ENCODE data around the gene FXYD6. TPM values are rescaled to one million over a fixed set of nuclear protein-coding genes. Genes with fewer than 3 reads are reported as not detected.

FXYD6 gene
- total and polyA plus RNA-seq, 4 donors: 4.7 to 22.5 (median 12.3) TPM

GRCh38 chr11:117907276-117908108 is 31.0 kb upstream of the FXYD6 start:
- peak; percentile 91 for DNase-seq (ENCODE audit: low spot score)
- 36% methylated on average over 24 of the region's 24 CpGs for WGBS
- Histone ChIP-seq H3K4me3 (ENCODE audit: low read depth in 1 of 3, low read length in 3 of 3) (no peak overlapping the region), H3K9ac (ENCODE audit: low read depth in 1 of 2, low read length in 2 of 2) (no peak overlapping the region), H3K36me3 (ENCODE audit: control insufficient read depth in 4 of 4, insufficient read depth in 3 of 4, low read depth in 1 of 4, low read length in 3 of 4) (no peaks in the 10 kb centered on the region), H3K4me1 (ENCODE audit: control insufficient read depth in 4 of 4, insufficient read depth in 4 of 4, low read length in 3 of 4) (no peaks in the 10 kb centered on the region), H3K9me3 (ENCODE audit: control insufficient read depth in 4 of 4, low read length in 3 of 4) (no peaks in the 10 kb centered on the region), H3K27ac (ENCODE audit: low read depth in 1 of 2, low read length in 2 of 2) (no peak overlapping the region), H3K27me3 (ENCODE audit: control insufficient read depth in 4 of 4, insufficient read depth in 4 of 4, low read length in 3 of 4) (peaks cover 0 to 2% (median 0%) of the 10 kb centered on the region in 4 donors)
- TF ChIP-seq SP1 (IDR thresholded peaks at IDR 0.05): peak; percentile 9
- no peak for TF ChIP-seq FOXA2 (IDR thresholded peaks at IDR 0.05)

GRCh38 chr11:117906710-117907109 is 30.3 kb upstream of the FXYD6 start:
- no peak overlapping the region for H3K9ac ChIP-seq (ENCODE audit: low read depth in 1 of 2, low read length in 2 of 2)
- H3K4me1 ChIP-seq (ENCODE audit: control insufficient read depth in 4 of 4, insufficient read depth in 4 of 4, low read length in 3 of 4): no peaks in the 10 kb centered on the region
- no peak for DNase-seq (ENCODE audit: low spot score)
- no peaks in the 10 kb centered on the region for H3K36me3 ChIP-seq (ENCODE audit: control insufficient read depth in 4 of 4, insufficient read depth in 3 of 4, low read depth in 1 of 4, low read length in 3 of 4)
- TF ChIP-seq TAF1 (conservative IDR thresholded peaks at IDR 0.05) (no peak), EGR1 (IDR thresholded peaks at IDR 0.05; ENCODE audit: low read depth in 2 of 2) (no peak), JUND (IDR thresholded peaks at IDR 0.05) (no peak)
- H3K4me3 ChIP-seq (ENCODE audit: low read depth in 1 of 3, low read length in 3 of 3): no peak overlapping the region
- H3K27me3 ChIP-seq (ENCODE audit: control insufficient read depth in 4 of 4, insufficient read depth in 4 of 4, low read length in 3 of 4): peaks cover 0 to 2% (median 0%) of the 10 kb centered on the region in 4 donors
- 82% methylated on average over 4 of the region's 4 CpGs for WGBS
- H3K27ac ChIP-seq (ENCODE audit: low read depth in 1 of 2, low read length in 2 of 2): no peak overlapping the region
- no peaks in the 10 kb centered on the region for H3K9me3 ChIP-seq (ENCODE audit: control insufficient read depth in 4 of 4, low read length in 3 of 4)

- no peak overlapping the region for H3K9ac ChIP-seq (ENCODE audit: low read depth in 1 of 2, low read length in 2 of 2)
- TF ChIP-seq FOXA1 (IDR thresholded peaks at IDR 0.05) (no peak), RXRA (IDR thresholded peaks at IDR 0.05) (no peak), TAF1 (conservative IDR thresholded peaks at IDR 0.05) (no peak), SP1 (IDR thresholded peaks at IDR 0.05) (no peak), HNF4A (conservative IDR thresholded peaks at IDR 0.05) (no peak), ZBTB33 (IDR thresholded peaks at IDR 0.05) (no peak), HNF4G (IDR thresholded peaks at IDR 0.05) (no peak)
Measured at GRCh38 chr11:117906126-117906525, 29.7 kb upstream of the FXYD6 start.

GRCh38 chr11:117905524-117905923 is 29.1 kb upstream of the FXYD6 start:
- Histone ChIP-seq H3K36me3 (ENCODE audit: control insufficient read depth in 4 of 4, insufficient read depth in 3 of 4, low read depth in 1 of 4, low read length in 3 of 4) (no peaks in the 10 kb centered on the region), H3K9ac (ENCODE audit: low read depth in 1 of 2, low read length in 2 of 2) (no peak overlapping the region), H3K4me3 (ENCODE audit: low read depth in 1 of 3, low read length in 3 of 3) (no peak overlapping the region), H3K9me3 (ENCODE audit: control insufficient read depth in 4 of 4, low read length in 3 of 4) (no peaks in the 10 kb centered on the region), H3K27ac (ENCODE audit: low read depth in 1 of 2, low read length in 2 of 2) (no peak overlapping the region), H3K27me3 (ENCODE audit: control insufficient read depth in 4 of 4, insufficient read depth in 4 of 4, low read length in 3 of 4) (no peaks in the 10 kb centered on the region), H3K4me1 (ENCODE audit: control insufficient read depth in 4 of 4, insufficient read depth in 4 of 4, low read length in 3 of 4) (no peaks in the 10 kb centered on the region)
- DNase-seq (ENCODE audit: low spot score): peak; percentile 26
- WGBS: 77% methylated on average over 4 of the region's 4 CpGs
- TF ChIP-seq HNF4A (conservative IDR thresholded peaks at IDR 0.05) (no peak), TAF1 (conservative IDR thresholded peaks at IDR 0.05) (no peak), SP1 (IDR thresholded peaks at IDR 0.05) (no peak), YY1 (IDR thresholded peaks at IDR 0.05) (no peak), HNF4G (IDR thresholded peaks at IDR 0.05) (no peak), JUND (IDR thresholded peaks at IDR 0.05) (no peak), RAD21 (IDR thresholded peaks at IDR 0.05) (no peak), NR2F2 (IDR thresholded peaks at IDR 0.05) (no peak), RXRA (IDR thresholded peaks at IDR 0.05) (no peak), FOXA1 (IDR thresholded peaks at IDR 0.05) (no peak), MAX (IDR thresholded peaks at IDR 0.05) (no peak), FOXA2 (IDR thresholded peaks at IDR 0.05) (no peak), GABPA (IDR thresholded peaks at IDR 0.05 in 1 of 2, conservative IDR thresholded peaks at IDR 0.05 in 1 of 2) (no peak)
- TF ChIP-seq, protein P1, sequence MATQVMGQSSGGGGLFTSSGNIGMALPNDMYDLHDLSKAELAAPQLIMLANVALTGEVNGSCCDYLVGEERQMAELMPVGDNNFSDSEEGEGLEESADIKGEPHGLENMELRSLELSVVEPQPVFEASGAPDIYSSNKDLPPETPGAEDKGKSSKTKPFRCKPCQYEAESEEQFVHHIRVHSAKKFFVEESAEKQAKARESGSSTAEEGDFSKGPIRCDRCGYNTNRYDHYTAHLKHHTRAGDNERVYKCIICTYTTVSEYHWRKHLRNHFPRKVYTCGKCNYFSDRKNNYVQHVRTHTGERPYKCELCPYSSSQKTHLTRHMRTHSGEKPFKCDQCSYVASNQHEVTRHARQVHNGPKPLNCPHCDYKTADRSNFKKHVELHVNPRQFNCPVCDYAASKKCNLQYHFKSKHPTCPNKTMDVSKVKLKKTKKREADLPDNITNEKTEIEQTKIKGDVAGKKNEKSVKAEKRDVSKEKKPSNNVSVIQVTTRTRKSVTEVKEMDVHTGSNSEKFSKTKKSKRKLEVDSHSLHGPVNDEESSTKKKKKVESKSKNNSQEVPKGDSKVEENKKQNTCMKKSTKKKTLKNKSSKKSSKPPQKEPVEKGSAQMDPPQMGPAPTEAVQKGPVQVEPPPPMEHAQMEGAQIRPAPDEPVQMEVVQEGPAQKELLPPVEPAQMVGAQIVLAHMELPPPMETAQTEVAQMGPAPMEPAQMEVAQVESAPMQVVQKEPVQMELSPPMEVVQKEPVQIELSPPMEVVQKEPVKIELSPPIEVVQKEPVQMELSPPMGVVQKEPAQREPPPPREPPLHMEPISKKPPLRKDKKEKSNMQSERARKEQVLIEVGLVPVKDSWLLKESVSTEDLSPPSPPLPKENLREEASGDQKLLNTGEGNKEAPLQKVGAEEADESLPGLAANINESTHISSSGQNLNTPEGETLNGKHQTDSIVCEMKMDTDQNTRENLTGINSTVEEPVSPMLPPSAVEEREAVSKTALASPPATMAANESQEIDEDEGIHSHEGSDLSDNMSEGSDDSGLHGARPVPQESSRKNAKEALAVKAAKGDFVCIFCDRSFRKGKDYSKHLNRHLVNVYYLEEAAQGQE (IDR thresholded peaks at IDR 0.05): no peak
- TF ChIP-seq, protein P2, sequence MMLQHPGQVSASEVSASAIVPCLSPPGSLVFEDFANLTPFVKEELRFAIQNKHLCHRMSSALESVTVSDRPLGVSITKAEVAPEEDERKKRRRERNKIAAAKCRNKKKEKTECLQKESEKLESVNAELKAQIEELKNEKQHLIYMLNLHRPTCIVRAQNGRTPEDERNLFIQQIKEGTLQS (IDR thresholded peaks at IDR 0.05): no peak

More at GRCh38 chr11:117906126-117906525, 29.7 kb upstream of the FXYD6 start:
- no peaks in the 10 kb centered on the region for H3K36me3 ChIP-seq (ENCODE audit: control insufficient read depth in 4 of 4, insufficient read depth in 3 of 4, low read depth in 1 of 4, low read length in 3 of 4)
- 96% methylated on average over 2 of the region's 2 CpGs for WGBS
- H3K9me3 ChIP-seq (ENCODE audit: control insufficient read depth in 4 of 4, low read length in 3 of 4): no peaks in the 10 kb centered on the region
- no peaks in the 10 kb centered on the region for H3K4me1 ChIP-seq (ENCODE audit: control insufficient read depth in 4 of 4, insufficient read depth in 4 of 4, low read length in 3 of 4)
- H3K27ac ChIP-seq (ENCODE audit: low read depth in 1 of 2, low read length in 2 of 2): no peak overlapping the region
- H3K27me3 ChIP-seq (ENCODE audit: control insufficient read depth in 4 of 4, insufficient read depth in 4 of 4, low read length in 3 of 4): no peaks in the 10 kb centered on the region
- DNase-seq (ENCODE audit: low spot score): no peak
- no peak overlapping the region for H3K4me3 ChIP-seq (ENCODE audit: low read depth in 1 of 3, low read length in 3 of 3)
